OCI-M1 (cell line): ENCODE results near the gene C14orf132.

Experiments used
- DNase-seq: peaks from one replicate; lab custom pipeline; 2025; lab: John Stamatoyannopoulos, UW

C14orf132 gene

DNA sequence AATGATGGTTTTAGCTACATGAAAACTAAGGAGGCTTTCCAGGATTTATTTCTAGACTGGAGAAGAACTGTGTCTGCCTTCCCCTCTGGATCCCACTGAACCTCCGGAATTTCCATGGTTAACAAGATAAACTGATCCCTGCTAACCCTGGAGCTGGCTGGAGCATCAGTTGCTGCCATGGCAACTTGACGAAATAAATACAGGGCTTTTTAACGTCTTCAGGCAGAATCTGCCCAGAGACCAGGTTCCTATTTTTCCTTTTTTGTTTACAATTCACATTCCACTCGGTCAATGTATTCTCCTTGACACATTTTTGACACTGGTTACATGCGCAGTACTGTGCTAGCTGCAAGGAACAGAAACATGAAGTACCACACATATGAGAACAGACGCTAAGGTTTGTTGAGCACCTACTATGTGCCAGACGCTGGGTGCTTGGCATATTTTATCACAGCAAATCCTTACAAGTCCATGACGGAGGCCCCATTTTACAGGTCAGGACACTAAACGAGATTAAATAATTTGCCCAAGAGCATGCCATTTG is 1.7 kb downstream of the C14orf132 start:
- no peak for DNase-seq

DNA sequence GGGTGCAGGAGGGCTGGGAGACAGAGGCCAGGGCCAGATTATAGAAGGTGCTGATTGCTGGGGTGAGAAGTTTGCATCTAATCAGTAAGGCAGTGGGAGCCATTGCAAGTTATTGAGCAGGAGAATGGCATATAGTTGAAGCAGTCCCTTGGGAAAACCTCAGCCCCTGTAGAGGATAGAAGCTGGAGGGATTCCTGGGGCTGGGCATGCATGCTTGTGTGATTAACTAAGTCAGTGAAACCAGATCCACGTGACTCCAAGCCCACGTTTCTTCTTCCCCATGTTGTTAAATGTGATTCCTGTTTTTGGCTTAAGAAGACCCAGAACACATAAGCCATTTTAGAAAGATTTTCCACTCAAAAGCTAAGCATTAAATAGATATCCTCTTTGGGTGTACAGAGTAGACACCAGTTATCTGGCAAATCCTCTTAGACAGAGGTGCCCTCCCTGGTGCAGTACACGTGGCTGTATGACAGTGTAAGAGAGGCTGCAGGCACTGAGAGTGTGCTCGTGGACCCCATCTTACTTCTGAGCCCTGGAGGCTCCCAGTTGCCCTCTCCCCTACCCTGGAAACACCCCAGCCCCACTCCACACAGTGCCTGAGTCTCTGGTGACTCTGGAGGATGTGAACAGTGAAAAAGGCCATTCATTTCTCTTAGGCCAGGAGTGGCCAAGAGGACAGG is 3.2 kb downstream of the C14orf132 start:
- no peak for DNase-seq

GRCh38 chr14:96046630-96047029 is 7.5 kb downstream of the C14orf132 start:
- no peak for DNase-seq

GRCh38 chr14:96047101-96047500 is 7.9 kb downstream of the C14orf132 start:
- no peak for DNase-seq

- DNase-seq: no peak
Observed at GRCh38 chr14:96049932-96050331, 10.8 kb downstream of the C14orf132 start.

DNA sequence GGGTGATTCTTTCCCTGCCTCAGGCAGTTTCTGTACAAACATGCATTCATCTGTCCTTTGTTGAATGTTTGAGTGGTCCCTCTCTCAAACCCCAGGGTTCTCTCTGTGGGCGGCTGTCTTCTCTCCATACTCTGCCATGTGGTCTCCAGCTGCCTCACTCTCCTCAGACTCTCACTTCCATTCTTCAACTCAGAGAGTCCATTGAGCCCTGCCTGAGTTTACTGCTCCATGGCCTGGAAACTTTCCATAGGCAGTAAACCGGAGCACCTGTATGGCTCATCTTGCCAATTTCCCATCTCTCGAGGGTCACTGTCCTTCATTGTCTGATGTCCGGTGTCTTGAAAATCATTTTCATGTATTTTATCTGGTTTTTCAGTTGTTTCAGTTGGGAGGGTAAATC is 11.3 kb downstream of the C14orf132 start:
- DNase-seq: no peak

DNA sequence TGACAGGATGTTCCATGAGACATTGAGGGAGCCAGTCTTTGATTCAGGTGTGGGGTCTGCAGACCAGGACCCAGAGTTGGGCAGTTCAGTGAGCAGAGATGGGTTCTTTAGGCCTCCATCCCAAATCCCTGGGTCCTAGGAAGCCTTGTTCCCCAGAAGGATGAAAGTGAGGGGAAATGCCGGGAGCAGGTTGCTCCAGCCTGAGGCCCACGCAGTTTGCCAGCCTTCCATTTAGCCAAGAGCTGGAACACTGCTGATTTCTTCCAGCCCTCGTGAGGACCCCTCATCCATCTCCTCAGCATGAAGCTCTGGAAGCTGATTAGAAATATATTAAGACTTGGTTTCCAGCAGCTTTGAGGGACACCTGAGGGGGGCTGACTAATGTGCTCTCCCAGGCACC is 12.1 kb downstream of the C14orf132 start:
- no peak for DNase-seq

DNA sequence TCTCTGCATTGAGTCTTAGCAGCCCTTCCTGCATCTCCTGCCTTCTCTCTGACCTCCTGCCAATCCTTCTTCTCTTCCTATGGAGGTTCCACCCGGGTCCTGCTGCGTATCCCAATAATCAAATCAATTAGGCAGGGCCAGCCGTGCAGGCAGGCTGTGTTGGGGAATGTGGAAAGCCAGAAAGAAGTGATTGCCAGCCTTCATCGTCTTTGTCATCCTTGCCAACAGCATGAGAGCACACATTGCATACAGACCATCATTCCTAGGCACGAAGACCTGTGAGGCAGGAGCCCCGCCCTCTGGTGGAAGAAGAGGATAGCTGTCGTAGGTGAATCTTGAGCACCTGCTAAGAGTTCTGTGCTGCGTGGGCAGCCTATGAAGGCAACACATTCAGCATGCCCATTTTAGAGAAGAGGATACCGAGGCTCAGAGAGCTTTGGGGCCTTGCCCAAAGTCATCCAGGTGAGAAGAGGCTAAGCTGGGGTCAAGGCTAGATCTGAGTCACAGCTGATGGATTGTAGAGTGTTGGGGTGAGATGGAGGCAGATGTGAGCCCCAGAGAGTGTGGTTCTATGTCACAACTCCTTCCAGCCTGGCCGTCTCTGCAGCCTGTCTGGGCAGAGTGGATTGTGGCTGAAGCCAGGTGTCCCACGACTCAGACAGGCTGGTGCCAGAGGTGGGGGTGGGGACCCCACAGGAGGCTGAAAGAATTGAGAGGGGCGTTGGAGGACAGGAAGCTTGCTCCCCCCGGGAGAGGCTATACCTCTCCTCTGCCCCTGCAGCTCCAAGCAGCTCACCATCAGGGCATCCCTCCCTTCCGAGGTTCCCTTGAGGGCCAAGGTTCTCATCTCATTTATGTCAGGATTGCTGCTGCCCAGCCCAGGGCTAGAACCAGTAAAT is 12.7 kb downstream of the C14orf132 start:
- no peak for DNase-seq

DNA sequence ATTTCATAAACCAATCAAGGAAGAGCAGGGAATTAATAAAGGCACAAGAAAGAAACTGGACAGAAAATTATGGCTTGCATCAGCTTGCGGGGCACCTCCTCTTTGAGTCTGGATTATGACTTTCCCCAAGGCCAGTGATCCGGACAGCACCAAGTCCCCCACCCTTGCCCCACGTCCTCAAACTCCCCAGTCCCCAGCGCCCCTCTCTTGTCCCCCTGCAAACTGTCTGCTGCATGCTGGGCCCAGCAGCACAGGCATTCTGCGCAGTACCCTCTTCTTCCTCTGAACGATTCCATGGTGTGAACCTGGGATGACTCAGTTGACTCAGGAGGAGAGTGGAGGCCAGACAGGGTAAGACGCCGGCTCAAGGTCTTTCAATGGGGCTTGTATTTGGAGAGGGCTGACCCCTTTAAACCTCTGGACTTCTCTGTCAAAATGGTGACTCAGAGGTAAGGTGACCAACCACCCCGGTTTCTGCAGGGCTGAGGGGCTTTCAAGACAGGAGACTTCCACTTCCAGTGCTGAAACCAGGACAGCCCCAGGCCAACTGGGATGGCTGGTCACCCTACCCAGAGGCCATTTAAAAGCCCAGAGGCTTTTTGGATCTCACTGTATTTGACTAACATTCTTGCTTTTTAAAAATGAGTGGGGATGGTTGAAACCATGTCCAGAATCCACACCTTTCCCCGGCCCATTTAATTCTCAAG is 13.5 kb downstream of the C14orf132 start:
- no peak for DNase-seq

- no peak for DNase-seq
Observed at GRCh38 chr14:96053248-96053599, 14.1 kb downstream of the C14orf132 start.

- no peak for DNase-seq
Observed at GRCh38 chr14:96053600-96054381, 14.6 kb downstream of the C14orf132 start.

GRCh38 chr14:96054661-96055060 is 15.5 kb downstream of the C14orf132 start:
- DNase-seq: no peak

GRCh38 chr14:96055065-96055752 is 16.0 kb downstream of the C14orf132 start:
- DNase-seq: no peak

DNA sequence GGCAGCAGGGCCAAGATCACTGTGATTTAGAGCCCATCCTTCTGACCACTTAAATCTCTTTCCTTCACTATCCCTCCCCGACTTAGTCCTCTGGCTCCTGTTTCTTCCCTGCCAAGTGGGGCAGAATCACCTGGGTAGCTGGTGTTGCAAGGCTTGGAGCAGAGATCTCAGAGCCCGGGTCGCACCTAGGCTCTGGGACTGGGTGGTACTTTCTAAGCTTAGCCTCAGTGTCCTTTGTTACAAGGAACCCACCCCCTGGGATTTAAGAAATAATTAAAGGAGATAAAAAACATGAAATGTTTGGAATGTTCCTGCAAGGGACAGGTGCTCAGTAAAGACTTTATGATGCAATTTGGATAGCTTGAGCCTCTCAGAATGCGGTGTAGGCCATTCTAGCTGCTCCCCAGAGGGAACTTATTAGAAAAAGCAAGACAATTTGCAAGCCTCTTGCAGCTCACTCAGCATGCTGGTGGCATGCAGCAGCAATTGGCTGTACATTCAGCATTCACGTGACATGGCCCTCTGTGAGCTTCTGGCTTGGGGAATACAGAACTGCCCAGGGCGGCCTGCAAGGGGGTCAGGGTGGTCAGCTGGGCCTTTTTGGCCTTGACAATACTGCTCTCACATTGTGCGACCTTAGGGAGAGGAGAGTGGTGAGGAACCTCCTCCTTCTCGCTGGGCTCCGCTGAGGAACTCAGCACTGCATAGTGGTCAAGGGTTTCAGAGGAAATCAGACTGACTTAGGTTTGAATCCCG is 16.8 kb downstream of the C14orf132 start:
- DNase-seq: no peak

DNA sequence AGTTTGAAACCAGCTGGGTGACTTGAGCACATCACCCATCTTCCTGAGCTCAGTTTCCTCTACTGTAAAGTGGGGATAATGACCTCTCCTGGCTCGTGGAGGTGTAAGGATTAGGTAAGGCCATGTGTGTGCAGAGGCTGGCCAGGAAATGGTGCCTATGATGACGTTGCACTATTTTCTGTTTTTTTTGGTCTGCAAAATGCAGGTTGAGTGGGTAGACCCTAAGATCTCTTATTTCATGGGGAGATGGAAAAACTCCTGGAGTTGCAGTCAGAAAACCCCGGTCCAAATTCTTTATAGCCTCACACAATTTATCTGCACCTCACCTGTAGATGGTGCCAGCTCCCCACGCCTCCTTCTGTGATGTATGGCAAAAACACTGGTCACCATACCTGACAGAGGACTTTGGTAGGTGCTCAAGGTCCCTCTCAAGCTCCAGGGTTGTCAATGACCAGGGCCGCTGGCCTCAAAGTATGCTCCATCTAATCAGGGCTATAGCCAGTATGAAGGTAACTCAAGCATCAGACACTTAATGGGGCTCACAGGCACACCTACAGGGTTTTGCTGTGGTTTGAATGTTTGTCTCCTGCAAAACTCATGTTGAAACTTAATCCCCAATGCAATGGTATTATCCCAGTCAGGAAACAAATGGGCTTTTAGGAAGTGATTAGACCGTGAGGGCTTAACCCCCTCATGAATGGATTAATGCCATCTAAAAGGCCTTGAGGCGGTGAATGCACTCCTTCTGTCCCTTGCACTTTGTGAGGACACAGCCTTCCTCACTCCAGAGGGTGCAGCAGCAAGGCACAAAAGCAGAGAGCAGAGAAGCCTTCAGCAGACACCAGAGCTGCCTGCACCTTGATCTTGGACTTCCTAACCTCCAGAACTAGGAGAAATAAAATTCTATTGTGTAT is 17.6 kb downstream of the C14orf132 start:
- no peak for DNase-seq

DNA sequence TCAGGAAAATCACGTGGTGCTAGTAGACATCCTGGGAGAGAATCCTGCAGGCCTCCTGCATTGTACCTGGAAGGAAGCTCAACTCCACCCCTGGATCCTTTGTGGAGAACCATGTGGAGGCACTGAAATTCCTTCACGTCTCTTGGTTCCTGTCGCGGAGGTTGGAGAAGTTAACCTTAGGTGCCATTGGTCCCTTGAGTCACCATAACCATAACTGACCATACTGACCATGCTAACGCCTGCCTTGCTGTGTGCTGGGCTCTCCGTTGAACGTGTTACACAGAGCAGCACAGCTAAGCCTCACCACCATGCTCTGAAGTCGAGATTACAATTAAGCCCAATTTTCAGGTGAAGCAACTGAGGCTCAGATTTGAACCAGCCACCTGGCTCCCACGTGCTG is 18.6 kb downstream of the C14orf132 start:
- no peak for DNase-seq

DNA sequence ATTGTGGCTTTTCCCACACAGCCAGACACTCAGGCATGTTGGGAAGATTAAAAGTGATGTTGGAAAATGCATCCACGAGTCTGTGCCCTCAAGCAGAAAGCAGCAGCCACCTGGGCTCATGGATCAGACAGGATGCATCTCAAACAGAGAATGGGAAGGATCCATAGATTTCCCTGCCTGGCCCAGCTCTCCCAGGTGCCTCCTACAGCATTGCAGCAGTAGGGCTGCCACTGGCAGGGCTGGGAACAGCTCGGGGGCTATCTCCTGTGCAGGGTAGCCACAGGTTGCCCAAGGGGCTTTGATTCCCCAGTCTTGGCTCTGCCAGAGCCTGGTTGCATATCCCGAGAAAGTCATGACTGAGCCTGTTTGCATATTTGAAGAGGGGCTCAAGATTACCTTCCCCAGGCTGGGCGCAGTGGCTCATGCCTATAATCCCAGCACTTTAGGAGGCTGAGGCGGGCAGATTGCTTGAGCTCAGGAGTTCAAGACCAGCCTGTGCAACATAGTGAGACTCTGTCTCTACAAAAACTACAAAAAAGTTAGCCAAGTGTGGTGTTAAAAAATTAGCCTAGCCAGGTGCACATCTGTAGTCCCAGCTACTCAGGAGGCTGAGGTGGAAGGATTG is 19.5 kb downstream of the C14orf132 start:
- DNase-seq: no peak

DNA sequence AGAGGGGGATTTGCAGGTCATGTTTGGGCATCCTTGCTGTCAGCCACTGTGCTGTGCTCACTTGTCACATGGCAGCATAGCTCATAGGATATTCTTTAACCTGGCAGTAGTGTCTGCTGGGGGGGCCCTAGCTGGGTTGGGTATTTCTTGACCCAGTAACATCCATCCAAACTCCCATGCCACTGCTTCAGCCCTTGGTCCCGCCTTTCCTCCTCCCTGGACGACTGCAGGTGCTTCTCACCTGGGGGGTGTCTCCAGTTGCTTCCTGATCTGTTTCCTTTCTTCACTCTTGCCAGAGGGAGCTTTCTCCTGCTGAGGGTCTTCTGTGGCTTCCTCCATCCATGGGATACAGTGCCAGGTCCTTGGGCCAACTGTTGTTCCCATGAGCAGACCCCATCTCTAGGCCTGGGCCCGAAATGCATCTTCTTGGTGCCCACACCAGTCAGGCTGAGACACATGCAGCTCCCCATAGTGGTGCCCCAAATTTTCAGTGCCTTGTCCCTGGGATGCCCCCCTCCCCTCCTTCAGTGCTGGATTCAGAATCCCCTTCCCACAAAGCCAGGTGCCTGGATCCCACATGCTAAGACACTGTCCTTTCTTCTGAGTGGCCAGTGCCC is 20.5 kb downstream of the C14orf132 start:
- no peak for DNase-seq
